ENCODE results near the gene BRI3. TPM values are rescaled to one million over a fixed set of nuclear protein-coding genes. Genes with fewer than 3 reads are reported as not detected.

Gene BRI3
- total RNA-seq, 4 donors from 2014 or later = 36.4 to 52.9 (median 45.2) TPM

GRCh38 chr7:98241674-98242241 lies 39.7 kb upstream of the BRI3 start:
- TF ChIP-seq CTCF (IDR thresholded peaks at IDR 0.05) = no peak
- no peak for TF ChIP-seq POLR2A (IDR thresholded peaks at IDR 0.05)
- TF ChIP-seq EP300 (IDR thresholded peaks at IDR 0.05) = no peak
- TF ChIP-seq POLR2AphosphoS5 (IDR thresholded peaks at IDR 0.05) = no peak
- Histone ChIP-seq H3K4me1 (peaks cover 3% of the 10 kb centered on the region), H3K9me3 (no peaks in the 10 kb centered on the region), H3K27me3 (no peaks in the 10 kb centered on the region), H3K4me3 (no peak overlapping the region), H3K36me3 (peaks cover 66% of the 10 kb centered on the region), H3K27ac (no peak overlapping the region)
- WGBS = 98% methylated on average over 14 of the region's 16 CpGs
- DNase-seq (ENCODE audit: low spot score in 2 of 2) = no peak

- WGBS = 97% methylated on average over 1 of the region's 1 CpG
- DNase-seq (ENCODE audit: low spot score in 2 of 2) = no peak
- Histone ChIP-seq H3K4me1 (peaks cover 3% of the 10 kb centered on the region), H3K36me3 (peaks cover 65% of the 10 kb centered on the region), H3K27ac (no peak overlapping the region), H3K9me3 (no peaks in the 10 kb centered on the region), H3K4me3 (no peak overlapping the region), H3K27me3 (no peaks in the 10 kb centered on the region)
- TF ChIP-seq POLR2AphosphoS5 (IDR thresholded peaks at IDR 0.05) (no peak), EP300 (IDR thresholded peaks at IDR 0.05) (no peak), POLR2A (IDR thresholded peaks at IDR 0.05) (no peak), CTCF (IDR thresholded peaks at IDR 0.05) (no peak)
These were observed 39.1 kb upstream of the BRI3 start for GRCh38 chr7:98242342-98242741.

GRCh38 chr7:98242934-98243333 lies 38.6 kb upstream of the BRI3 start:
- Histone ChIP-seq H3K27ac (no peak overlapping the region), H3K36me3 (peaks cover 59% of the 10 kb centered on the region), H3K4me1 (peaks cover 3% of the 10 kb centered on the region), H3K27me3 (no peaks in the 10 kb centered on the region), H3K9me3 (no peaks in the 10 kb centered on the region), H3K4me3 (no peak overlapping the region)
- DNase-seq (ENCODE audit: low spot score in 2 of 2) = no peak
- TF ChIP-seq POLR2A (IDR thresholded peaks at IDR 0.05) = no peak
- WGBS = 93% methylated on average over 4 of the region's 4 CpGs

GRCh38 chr7:98244871-98245270 lies 36.6 kb upstream of the BRI3 start:
- no peak for DNase-seq (ENCODE audit: low spot score in 2 of 2)
- Histone ChIP-seq H3K4me1 (peaks cover 3% of the 10 kb centered on the region), H3K27ac (no peak overlapping the region), H3K36me3 (peaks cover 42% of the 10 kb centered on the region), H3K9me3 (no peaks in the 10 kb centered on the region), H3K27me3 (no peaks in the 10 kb centered on the region), H3K4me3 (no peak overlapping the region)
- no peak for TF ChIP-seq EP300 (IDR thresholded peaks at IDR 0.05)
- TF ChIP-seq POLR2AphosphoS5 (IDR thresholded peaks at IDR 0.05) = no peak
- no peak for TF ChIP-seq CTCF (IDR thresholded peaks at IDR 0.05)
- no peak for TF ChIP-seq POLR2A (IDR thresholded peaks at IDR 0.05)
- 100% methylated on average over 2 of the region's 14 CpGs for WGBS

GRCh38 chr7:98248156-98248555 lies 33.3 kb upstream of the BRI3 start:
- WGBS = 96% methylated on average over 12 of the region's 12 CpGs
- Histone ChIP-seq H3K27ac (no peak overlapping the region), H3K4me3 (no peak overlapping the region), H3K27me3 (no peaks in the 10 kb centered on the region), H3K36me3 (peaks cover 18% of the 10 kb centered on the region), H3K9me3 (no peaks in the 10 kb centered on the region), H3K4me1 (peaks cover 30% of the 10 kb centered on the region)
- DNase-seq (ENCODE audit: low spot score in 2 of 2) = no peak
- TF ChIP-seq POLR2AphosphoS5 (IDR thresholded peaks at IDR 0.05) (no peak), CTCF (IDR thresholded peaks at IDR 0.05) (no peak), POLR2A (IDR thresholded peaks at IDR 0.05) (no peak), EP300 (IDR thresholded peaks at IDR 0.05) (no peak)

GRCh38 chr7:98249106-98249505 lies 32.4 kb upstream of the BRI3 start:
- DNase-seq (ENCODE audit: low spot score in 2 of 2) = no peak
- H3K27ac ChIP-seq = no peak overlapping the region
- H3K4me1 ChIP-seq = peaks cover 31% of the 10 kb centered on the region
- H3K4me3 ChIP-seq = no peak overlapping the region
- H3K9me3 ChIP-seq = no peaks in the 10 kb centered on the region
- 75% methylated on average over 6 of the region's 6 CpGs for WGBS
- no peaks in the 10 kb centered on the region for H3K27me3 ChIP-seq
- TF ChIP-seq CTCF (IDR thresholded peaks at IDR 0.05) (no peak), EP300 (IDR thresholded peaks at IDR 0.05) (no peak), POLR2AphosphoS5 (IDR thresholded peaks at IDR 0.05) (no peak), POLR2A (IDR thresholded peaks at IDR 0.05) (no peak)
- peaks cover 9% of the 10 kb centered on the region for H3K36me3 ChIP-seq

Data from suprapubic skin (tissue), 4 donors.